ENCODE results near the gene VANGL2.

Gene VANGL2

DNA sequence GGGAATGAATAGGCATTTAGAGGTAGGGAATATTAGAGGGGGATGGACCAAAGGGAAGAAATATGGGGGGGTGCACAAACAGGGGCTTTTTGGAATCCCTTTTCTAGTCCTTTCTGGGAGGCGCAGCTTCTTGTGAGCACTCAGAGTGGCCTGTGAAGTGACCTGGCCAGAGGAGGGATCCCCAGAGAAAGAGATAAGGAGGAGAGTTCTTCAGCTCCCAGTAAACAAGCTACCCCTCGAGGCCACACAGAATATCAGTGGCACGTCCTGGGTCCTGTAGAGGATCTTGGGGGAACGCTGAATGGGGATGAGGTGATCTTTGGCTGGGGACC lies 19.4 kb downstream of the VANGL2 start:
- H3K4me3 ChIP-seq (ENCODE audit: low read depth, low read length) = no peak overlapping the region
- TF ChIP-seq, protein P1, sequence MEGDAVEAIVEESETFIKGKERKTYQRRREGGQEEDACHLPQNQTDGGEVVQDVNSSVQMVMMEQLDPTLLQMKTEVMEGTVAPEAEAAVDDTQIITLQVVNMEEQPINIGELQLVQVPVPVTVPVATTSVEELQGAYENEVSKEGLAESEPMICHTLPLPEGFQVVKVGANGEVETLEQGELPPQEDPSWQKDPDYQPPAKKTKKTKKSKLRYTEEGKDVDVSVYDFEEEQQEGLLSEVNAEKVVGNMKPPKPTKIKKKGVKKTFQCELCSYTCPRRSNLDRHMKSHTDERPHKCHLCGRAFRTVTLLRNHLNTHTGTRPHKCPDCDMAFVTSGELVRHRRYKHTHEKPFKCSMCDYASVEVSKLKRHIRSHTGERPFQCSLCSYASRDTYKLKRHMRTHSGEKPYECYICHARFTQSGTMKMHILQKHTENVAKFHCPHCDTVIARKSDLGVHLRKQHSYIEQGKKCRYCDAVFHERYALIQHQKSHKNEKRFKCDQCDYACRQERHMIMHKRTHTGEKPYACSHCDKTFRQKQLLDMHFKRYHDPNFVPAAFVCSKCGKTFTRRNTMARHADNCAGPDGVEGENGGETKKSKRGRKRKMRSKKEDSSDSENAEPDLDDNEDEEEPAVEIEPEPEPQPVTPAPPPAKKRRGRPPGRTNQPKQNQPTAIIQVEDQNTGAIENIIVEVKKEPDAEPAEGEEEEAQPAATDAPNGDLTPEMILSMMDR (IDR thresholded peaks at IDR 0.05; ENCODE audit: low read depth, low read length) = no peak

DNA sequence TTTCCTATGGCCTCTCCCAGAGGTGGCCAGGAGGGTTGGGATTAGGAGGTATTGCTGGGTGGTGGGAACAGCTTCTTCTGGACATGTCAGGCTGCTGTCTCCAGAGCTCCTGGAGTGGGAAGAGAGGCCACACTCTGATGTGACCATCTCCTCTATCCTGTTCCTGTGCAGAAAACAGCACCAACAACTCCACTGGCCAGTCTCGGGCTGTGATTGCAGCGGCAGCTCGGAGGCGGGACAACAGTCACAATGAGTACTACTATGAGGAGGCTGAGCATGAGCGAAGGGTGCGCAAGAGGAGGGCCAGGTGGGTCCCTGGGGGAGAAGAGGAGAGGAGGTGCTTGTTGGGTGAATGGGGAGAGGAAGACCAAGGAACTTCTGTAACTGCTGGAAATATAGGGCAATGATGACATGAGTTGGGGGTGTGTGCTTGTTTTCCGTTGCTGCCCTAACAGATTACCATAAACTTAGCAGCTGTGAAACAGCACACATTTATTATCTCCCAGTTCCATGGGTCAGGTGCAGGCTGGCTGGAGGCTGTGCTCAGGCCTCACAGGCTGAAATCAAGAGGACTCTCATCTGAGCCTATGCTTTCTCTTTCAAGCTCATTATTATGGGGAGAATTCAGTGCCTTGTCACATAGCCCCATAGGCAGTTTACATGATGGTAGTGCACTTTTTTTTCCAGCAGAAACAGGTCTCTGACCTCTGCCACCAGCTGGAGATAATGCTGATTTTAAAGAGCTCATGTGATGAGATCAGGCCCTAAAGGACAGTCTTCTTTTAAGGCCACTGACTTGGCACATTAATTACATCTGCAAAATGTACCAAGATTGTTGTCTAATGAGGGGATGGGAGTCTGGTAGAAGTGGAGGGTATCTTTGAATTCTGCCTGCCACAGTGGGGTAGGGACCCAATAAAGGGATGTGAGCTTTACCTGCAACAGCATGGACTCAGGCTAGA lies 20.8 kb downstream of the VANGL2 start:
- no peak overlapping the region for H3K4me3 ChIP-seq (ENCODE audit: low read depth, low read length)
- TF ChIP-seq, protein P1 (IDR thresholded peaks at IDR 0.05; ENCODE audit: low read depth, low read length) = no peak

- TF ChIP-seq, protein P1 (IDR thresholded peaks at IDR 0.05; ENCODE audit: low read depth, low read length) = no peak
- H3K4me3 ChIP-seq (ENCODE audit: low read depth, low read length) = no peak overlapping the region
Measured at GRCh38 chr1:160421881-160422280, 21.5 kb downstream of the VANGL2 start.

DNA sequence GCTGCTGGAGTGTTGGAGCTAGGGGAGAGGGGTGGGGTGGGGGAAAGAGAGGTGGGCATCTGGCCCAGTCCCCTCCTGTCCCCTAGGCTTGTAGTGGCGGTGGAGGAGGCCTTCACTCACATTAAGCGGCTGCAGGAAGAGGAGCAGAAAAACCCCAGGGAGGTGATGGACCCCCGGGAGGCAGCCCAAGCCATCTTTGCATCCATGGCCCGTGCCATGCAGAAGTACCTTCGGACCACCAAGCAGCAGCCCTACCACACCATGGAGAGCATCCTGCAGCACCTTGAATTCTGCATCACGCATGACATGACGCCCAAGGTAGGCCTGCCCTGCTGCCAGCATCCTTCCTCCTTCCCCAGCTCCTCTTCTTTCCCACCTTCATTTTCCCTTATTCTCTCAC lies 23.6 kb downstream of the VANGL2 start:
- H3K4me3 ChIP-seq (ENCODE audit: low read depth, low read length) = no peak overlapping the region
- TF ChIP-seq, protein P1 (IDR thresholded peaks at IDR 0.05; ENCODE audit: low read depth, low read length) = no peak

- no peak overlapping the region for H3K4me3 ChIP-seq (ENCODE audit: low read depth, low read length)
Measured at GRCh38 chr1:160425847-160426246, 25.5 kb downstream of the VANGL2 start.

GRCh38 chr1:160427625-160428024 lies 27.3 kb downstream of the VANGL2 start:
- TF ChIP-seq, protein P1 (IDR thresholded peaks at IDR 0.05; ENCODE audit: low read depth, low read length) = no peak
- no peak overlapping the region for H3K4me3 ChIP-seq (ENCODE audit: low read depth, low read length)

More at GRCh38 chr1:160425847-160426246, 25.5 kb downstream of the VANGL2 start:
- TF ChIP-seq, protein P1 (IDR thresholded peaks at IDR 0.05; ENCODE audit: low read depth, low read length) = no peak

DNA sequence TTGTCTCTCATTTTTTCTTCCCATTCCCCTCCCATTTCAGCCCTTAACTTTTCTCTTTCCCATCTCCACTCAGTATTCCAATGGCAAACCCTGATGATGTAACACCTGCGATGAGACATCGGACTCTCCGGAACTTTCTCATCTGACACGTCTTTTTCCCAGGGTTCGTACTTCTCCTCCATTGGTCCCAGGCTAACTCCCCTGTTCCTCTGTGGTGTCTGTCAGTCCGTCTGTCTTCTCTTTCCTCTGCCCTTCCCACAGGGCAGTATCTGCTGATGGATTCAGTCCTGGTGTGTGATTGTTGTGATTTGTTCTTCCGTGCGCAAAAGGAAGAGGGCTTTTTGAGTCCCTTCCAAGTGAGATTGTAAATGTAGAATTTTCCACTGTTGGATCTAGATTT lies 27.7 kb downstream of the VANGL2 start:
- H3K4me3 ChIP-seq (ENCODE audit: low read depth, low read length) = no peak overlapping the region
- TF ChIP-seq, protein P1 (IDR thresholded peaks at IDR 0.05; ENCODE audit: low read depth, low read length) = no peak

Data from WI38 (cell line).